ENCODE measurements around the gene ITGA7. TPM values are rescaled to one million over a fixed set of nuclear protein-coding genes. Genes with fewer than 3 reads are reported as not detected.

The ITGA7 gene
- total and polyA plus RNA-seq, 5 donors from 2014 or later = 0.29 to 0.76 TPM; not detected in 3

GRCh38 chr12:55636116-55636655 lies 71.5 kb downstream of the ITGA7 start:
- Histone ChIP-seq H3K27ac (ENCODE audit: insufficient read depth, low read length, poor library complexity, severe bottlenecking) (no peak overlapping the region), H3K27me3 (ENCODE audit: control insufficient read depth, insufficient read depth, low read length) (peaks cover 2% of the 10 kb centered on the region), H3K4me1 (ENCODE audit: control insufficient read depth, insufficient read depth, low read length, poor library complexity, severe bottlenecking) (no peaks in the 10 kb centered on the region), H3K36me3 (ENCODE audit: control insufficient read depth, insufficient read depth, low read length) (no peaks in the 10 kb centered on the region), H3K9me3 (ENCODE audit: control insufficient read depth in 2 of 2, low read length in 2 of 2) (no peaks in the 10 kb centered on the region), H3K4me3 (ENCODE audit: low read depth, low read length) (no peak overlapping the region)
- no peak for DNase-seq
- no peak overlapping the region for H3K27ac Mint-ChIP-seq
- H3K9me3 Mint-ChIP-seq = peaks cover 0 to 2% (median 0%) of the 10 kb centered on the region in 7 donors
- no peak for ATAC-seq (ENCODE audit: low read depth in 2 of 2)
- H3K4me3 Mint-ChIP-seq = no peak overlapping the region
- H3K27me3 Mint-ChIP-seq = peaks cover 15% of the 10 kb centered on the region
- H3K36me3 Mint-ChIP-seq = no peaks in the 10 kb centered on the region
- H3K4me1 Mint-ChIP-seq = peaks cover 0 to 7% (median 1%) of the 10 kb centered on the region in 4 donors

Other genes with a start within 250 kb of the ITGA7 start
- gene OR6C70, start 237.8 kb downstream of the ITGA7 start, total RNA-seq = not detected
- gene OR6C70, start 237.8 kb downstream of the ITGA7 start, polyA plus RNA-seq = not detected
- gene OR6C68, start 215.5 kb downstream of the ITGA7 start, total RNA-seq = not detected
- not detected for gene OR6C68, start 215.5 kb downstream of the ITGA7 start, polyA plus RNA-seq
- not detected for gene OR6C4, start 158.3 kb downstream of the ITGA7 start, total RNA-seq
- gene OR6C4, start 158.3 kb downstream of the ITGA7 start, polyA plus RNA-seq = not detected
- 0.25 TPM for gene OR2AP1, start 135.4 kb downstream of the ITGA7 start, total RNA-seq
- not detected for gene OR2AP1, start 135.4 kb downstream of the ITGA7 start, polyA plus RNA-seq
- not detected for gene OR10P1, start 71.0 kb downstream of the ITGA7 start, total RNA-seq
- gene OR10P1, start 71.0 kb downstream of the ITGA7 start, polyA plus RNA-seq = not detected
- 60.1 TPM for gene BLOC1S1, start 8.1 kb upstream of the ITGA7 start, total RNA-seq
- 100 to 1,000 TPM in 3 of 4 donors, 10 to 100 TPM in 1; 83.6 to 128 (median 112) TPM for gene BLOC1S1, start 8.1 kb upstream of the ITGA7 start, polyA plus RNA-seq
- gene RDH5, start 12.5 kb upstream of the ITGA7 start, total RNA-seq = 10.1 TPM
- 1 to 10 TPM in 3 of 4 donors, under 1 TPM in 1; 0.94 to 1.6 (median 1.4) TPM for gene RDH5, start 12.5 kb upstream of the ITGA7 start, polyA plus RNA-seq
- gene CD63, start 21.1 kb upstream of the ITGA7 start, total RNA-seq = 46.4 TPM
- gene CD63, start 21.1 kb upstream of the ITGA7 start, polyA plus RNA-seq = 100 to 1,000 TPM; 145 to 205 (median 180) TPM
- 7.4 TPM for gene GDF11, start 35.2 kb upstream of the ITGA7 start, total RNA-seq
- gene GDF11, start 35.2 kb upstream of the ITGA7 start, polyA plus RNA-seq = 1 to 10 TPM in 1 of 4 donors, under 1 TPM in 3; 0.56 to 1.2 (median 0.66) TPM
- 49.3 TPM for gene SARNP, start 109.8 kb upstream of the ITGA7 start, total RNA-seq
- 100 to 1,000 TPM; 109 to 159 (median 134) TPM for gene SARNP, start 109.8 kb upstream of the ITGA7 start, polyA plus RNA-seq
- 17.8 TPM for gene ORMDL2, start 110.1 kb upstream of the ITGA7 start, total RNA-seq
- 100 to 1,000 TPM; 132 to 199 (median 140) TPM for gene ORMDL2, start 110.1 kb upstream of the ITGA7 start, polyA plus RNA-seq
- gene DNAJC14, start 121.7 kb upstream of the ITGA7 start, total RNA-seq = 19.7 TPM
- gene DNAJC14, start 121.7 kb upstream of the ITGA7 start, polyA plus RNA-seq = 10 to 100 TPM; 38.3 to 43.0 (median 42.3) TPM
- not detected for gene MMP19, start 135.0 kb upstream of the ITGA7 start, total RNA-seq
- gene MMP19, start 135.0 kb upstream of the ITGA7 start, polyA plus RNA-seq = not detected
- gene PYM1, start 220.0 kb upstream of the ITGA7 start, total RNA-seq = 34.0 TPM
- 100 to 1,000 TPM in 3 of 4 donors, 10 to 100 TPM in 1; 99.3 to 123 (median 114) TPM for gene PYM1, start 220.0 kb upstream of the ITGA7 start, polyA plus RNA-seq
- 1,086 TPM for gene DGKA, start 223.3 kb upstream of the ITGA7 start, total RNA-seq
- 100 to 1,000 TPM; 225 to 284 (median 253) TPM for gene DGKA, start 223.3 kb upstream of the ITGA7 start, polyA plus RNA-seq

Data from CD4-positive, CD25-positive, alpha-beta regulatory T cell (primary cell).